HG02571 (cell line): ENCODE results near the gene UNK.
"Not testable (repeated sequence)": the region's sequence is repeated elsewhere in the genome, so short reads cannot be mapped to it uniquely, and the experiment has no call there.

Source experiments
- ATAC-seq: cut with Tn5 transposase; IDR thresholded peaks from one replicate; pipeline ENCODE4 v1.9.1; 2021; ENCODE audit warnings: mild to moderate bottlenecking, moderate library complexity; ENCODE audit not compliant: unreplicated experiment

UNK gene

GRCh38 chr17:75753514-75754377, 30.9 kb upstream of the UNK start:
- no peak for ATAC-seq

- no peak for ATAC-seq
These were observed 30.0 kb upstream of the UNK start for GRCh38 chr17:75754378-75755204.

GRCh38 chr17:75755205-75755901, 29.3 kb upstream of the UNK start:
- no peak for ATAC-seq

GRCh38 chr17:75755990-75756389, 28.6 kb upstream of the UNK start:
- no peak for ATAC-seq

GRCh38 chr17:75756451-75757085, 28.0 kb upstream of the UNK start:
- ATAC-seq: no peak

GRCh38 chr17:75757086-75757681, 27.4 kb upstream of the UNK start:
- no peak for ATAC-seq

- no peak for ATAC-seq
These were observed 26.3 kb upstream of the UNK start for GRCh38 chr17:75758131-75758905.

- no peak for ATAC-seq
These were observed 25.1 kb upstream of the UNK start for GRCh38 chr17:75759457-75759856.

GRCh38 chr17:75759978-75760640, 24.5 kb upstream of the UNK start:
- ATAC-seq: not testable (repeated sequence)

GRCh38 chr17:75762513-75763268, 21.9 kb upstream of the UNK start:
- ATAC-seq: no peak

GRCh38 chr17:75763269-75763607, 21.4 kb upstream of the UNK start:
- ATAC-seq: no peak

- no peak for ATAC-seq
These were observed 20.8 kb upstream of the UNK start for GRCh38 chr17:75763613-75764416.

- ATAC-seq: no peak
These were observed 20.2 kb upstream of the UNK start for GRCh38 chr17:75764417-75764710.

- no peak for ATAC-seq
These were observed 19.7 kb upstream of the UNK start, which contains the start of gene GALK1 for GRCh38 chr17:75764711-75765421. TSS of gene GALK1 (minus strand) at chr17:75765192. CDS start at chr17:75765136, 56 bp downstream.

GRCh38 chr17:75765981-75766380, 18.6 kb upstream of the UNK start:
- no peak for ATAC-seq

- ATAC-seq: no peak
These were observed 16.7 kb upstream of the UNK start for GRCh38 chr17:75767881-75768280.

GRCh38 chr17:75769536-75769935, 15.1 kb upstream of the UNK start:
- no peak for ATAC-seq
